ENCODE measurements around the gene UNC13A.

UNC13A gene

GRCh38 chr19:17687857-17688784 lies at the start of gene UNC13A:
Gene UNC13A, minus strand, starts transcription at chr19:17688354. Its CDS starts 155 bp downstream, at chr19:17688199.
- peak; percentile 64 for DNase-seq

- DNase-seq = no peak
Observed at GRCh38 chr19:17737690-17738153, 49.6 kb upstream of the UNC13A start.

DNA sequence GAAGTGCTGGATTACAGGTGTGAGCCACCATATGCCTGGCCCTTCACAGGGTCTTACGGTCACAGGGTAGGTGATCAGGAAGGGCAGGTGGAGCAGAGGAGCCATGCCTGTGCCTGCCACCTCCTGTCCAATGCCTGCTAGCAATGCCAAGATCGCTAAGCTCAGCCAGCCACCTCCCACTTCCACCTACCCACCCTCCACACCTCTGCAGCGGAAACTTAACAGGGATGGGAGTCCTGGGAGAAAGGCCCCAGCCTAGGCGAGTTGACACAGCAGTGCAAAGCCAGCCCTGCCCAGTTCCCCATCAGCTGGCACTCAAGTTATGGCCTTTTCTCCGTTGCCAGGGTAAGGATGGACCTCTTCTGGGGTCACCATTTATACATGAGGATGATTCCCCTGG lies 47.3 kb upstream of the UNC13A start:
- no peak for DNase-seq

DNA sequence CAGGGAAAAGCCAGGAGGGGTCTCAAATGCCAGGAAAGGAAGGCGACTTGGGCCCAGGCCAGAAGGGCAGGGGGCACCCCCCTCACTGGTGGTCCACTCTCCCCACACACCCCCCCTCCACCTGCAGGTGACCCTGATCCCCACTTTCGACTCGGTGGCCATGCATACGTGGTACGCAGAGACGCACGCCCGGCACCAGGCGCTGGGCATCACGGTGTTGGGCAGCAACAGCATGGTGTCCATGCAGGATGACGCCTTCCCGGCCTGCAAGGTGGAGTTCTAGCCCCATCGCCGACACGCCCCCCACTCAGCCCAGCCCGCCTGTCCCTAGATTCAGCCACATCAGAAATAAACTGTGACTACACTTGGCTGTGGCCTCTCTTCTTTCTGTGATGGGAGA lies 46.0 kb upstream of the UNC13A start:
- no peak for DNase-seq

- no peak for DNase-seq
Observed at GRCh38 chr19:17733127-17733526, 45.0 kb upstream of the UNC13A start.

DNA sequence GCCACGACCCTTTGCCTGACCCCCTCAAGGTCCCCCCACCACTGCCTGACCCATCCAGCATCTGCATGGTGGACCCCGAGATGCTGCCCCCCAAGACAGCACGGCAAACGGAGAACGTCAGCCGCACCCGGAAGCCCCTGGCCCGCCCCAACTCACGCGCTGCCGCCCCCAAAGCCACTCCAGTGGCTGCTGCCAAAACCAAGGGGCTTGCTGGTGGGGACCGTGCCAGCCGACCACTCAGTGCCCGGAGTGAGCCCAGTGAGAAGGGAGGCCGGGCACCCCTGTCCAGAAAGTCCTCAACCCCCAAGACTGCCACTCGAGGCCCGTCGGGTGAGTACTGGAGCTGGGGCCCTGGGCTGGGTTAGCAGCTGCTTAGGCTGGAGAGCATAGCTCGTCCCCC lies 39.7 kb upstream of the UNC13A start:
- DNase-seq = no peak

DNA sequence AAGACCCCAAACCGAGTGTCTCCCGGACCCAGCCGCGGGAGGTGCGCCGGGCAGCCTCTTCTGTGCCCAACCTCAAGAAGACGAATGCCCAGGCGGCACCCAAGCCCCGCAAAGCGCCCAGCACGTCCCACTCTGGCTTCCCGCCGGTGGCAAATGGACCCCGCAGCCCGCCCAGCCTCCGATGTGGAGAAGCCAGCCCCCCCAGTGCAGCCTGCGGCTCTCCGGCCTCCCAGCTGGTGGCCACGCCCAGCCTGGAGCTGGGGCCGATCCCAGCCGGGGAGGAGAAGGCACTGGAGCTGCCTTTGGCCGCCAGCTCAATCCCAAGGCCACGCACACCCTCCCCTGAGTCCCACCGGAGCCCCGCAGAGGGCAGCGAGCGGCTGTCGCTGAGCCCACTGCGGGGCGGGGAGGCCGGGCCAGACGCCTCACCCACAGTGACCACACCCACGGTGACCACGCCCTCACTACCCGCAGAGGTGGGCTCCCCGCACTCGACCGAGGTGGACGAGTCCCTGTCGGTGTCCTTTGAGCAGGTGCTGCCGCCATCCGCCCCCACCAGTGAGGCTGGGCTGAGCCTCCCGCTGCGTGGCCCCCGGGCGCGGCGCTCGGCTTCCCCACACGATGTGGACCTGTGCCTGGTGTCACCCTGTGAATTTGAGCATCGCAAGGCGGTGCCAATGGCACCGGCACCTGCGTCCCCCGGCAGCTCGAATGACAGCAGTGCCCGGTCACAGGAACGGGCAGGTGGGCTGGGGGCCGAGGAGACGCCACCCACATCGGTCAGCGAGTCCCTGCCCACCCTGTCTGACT lies 39.0 kb upstream of the UNC13A start:
- DNase-seq = no peak

DNA sequence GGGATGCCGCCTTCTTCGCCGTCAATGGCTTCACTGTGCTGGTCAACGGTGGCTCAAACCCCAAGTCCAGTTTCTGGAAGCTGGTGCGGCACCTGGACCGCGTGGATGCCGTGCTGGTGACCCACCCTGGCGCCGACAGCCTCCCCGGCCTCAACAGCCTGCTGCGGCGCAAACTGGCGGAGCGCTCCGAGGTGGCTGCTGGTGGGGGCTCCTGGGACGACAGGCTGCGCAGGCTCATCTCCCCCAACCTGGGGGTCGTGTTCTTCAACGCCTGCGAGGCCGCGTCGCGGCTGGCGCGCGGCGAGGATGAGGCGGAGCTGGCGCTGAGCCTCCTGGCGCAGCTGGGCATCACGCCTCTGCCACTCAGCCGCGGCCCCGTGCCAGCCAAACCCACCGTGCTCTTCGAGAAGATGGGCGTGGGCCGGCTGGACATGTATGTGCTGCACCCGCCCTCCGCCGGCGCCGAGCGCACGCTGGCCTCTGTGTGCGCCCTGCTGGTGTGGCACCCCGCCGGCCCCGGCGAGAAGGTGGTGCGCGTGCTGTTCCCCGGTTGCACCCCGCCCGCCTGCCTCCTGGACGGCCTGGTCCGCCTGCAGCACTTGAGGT lies 38.1 kb upstream of the UNC13A start:
- no peak for DNase-seq

- DNase-seq = peak; percentile 26
Observed at GRCh38 chr19:17725422-17726078, 37.4 kb upstream of the UNC13A start.

DNA sequence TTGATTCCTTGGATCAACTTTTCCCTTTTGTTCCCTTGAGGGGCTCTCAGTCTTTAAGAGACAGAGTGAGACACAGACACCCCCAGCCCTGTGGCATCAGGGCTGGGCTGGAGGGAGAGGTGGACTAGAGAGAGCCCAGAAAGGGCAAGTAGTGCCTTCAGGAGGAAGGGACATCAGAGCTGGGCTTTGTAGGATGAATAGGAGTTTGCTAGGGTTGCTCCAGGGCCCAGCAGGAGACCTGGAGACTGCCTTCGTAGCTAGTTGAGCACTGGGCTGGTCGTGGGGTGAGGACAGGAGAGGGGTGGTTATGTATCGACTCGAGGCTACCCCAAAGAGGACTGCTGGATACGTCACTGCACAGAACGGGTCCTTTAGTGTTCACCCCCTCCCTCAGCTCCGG lies 36.5 kb upstream of the UNC13A start:
- DNase-seq = no peak

- no peak for DNase-seq
Observed at GRCh38 chr19:17722655-17723240, 34.6 kb upstream of the UNC13A start.

GRCh38 chr19:17721821-17722220 lies 33.7 kb upstream of the UNC13A start:
- peak; percentile 16 for DNase-seq

- no peak for DNase-seq
Observed at GRCh38 chr19:17721111-17721628, 33.0 kb upstream of the UNC13A start.

DNA sequence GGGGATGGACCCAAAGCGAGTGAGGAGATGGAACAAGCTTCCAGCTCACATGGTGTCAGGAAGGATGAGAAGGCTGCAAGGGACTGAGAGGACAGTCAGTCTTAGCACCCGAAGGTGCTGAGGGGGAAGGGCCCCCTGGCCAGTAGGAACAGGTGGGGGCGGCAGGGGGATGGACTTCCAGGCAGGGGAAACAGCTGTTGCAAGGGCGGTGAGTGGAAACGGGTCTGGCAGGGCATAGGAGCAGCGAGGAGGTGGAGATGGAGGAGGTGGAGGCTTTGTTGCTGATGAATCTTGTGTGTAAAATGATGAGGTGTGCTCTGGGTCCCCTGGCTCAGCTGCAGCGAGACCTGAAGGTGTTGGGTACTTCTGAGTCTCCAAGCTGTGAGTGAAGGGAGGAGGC lies 32.3 kb upstream of the UNC13A start:
- DNase-seq = peak; percentile 21

DNA sequence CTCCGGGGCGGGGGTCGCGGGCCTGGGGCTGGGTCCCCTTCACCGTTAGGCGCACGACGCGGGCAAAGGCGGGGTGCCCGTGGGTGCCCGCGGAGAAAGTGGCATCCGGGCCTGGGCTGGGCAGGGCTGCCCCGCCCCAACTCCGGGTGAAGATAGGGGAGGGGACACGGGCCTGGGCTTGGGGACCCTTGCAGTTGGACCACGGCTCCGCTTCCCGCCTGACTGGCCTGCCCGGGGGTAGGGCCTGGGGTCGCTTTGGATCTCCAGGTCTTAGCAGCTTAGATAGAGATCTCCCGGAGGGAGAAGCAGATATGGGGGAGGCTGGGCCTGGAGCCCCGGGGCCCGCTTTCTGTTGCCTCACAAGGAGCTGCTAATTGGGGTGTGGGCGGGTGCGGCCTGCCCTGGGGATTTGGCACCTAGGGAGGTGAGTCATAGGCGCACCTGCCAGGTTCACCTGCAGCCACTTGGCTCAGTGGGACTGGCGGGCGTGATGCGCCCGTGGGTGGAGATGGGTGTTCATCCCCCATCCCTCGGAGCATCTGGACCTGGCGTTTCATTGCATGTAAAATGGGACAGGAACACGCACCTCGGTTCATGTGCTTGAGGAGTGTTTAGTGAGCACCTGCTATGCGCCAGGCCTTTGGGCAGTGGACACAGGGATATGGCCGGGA lies 31.7 kb upstream of the UNC13A start:
- peak; percentile 54 for DNase-seq

DNA sequence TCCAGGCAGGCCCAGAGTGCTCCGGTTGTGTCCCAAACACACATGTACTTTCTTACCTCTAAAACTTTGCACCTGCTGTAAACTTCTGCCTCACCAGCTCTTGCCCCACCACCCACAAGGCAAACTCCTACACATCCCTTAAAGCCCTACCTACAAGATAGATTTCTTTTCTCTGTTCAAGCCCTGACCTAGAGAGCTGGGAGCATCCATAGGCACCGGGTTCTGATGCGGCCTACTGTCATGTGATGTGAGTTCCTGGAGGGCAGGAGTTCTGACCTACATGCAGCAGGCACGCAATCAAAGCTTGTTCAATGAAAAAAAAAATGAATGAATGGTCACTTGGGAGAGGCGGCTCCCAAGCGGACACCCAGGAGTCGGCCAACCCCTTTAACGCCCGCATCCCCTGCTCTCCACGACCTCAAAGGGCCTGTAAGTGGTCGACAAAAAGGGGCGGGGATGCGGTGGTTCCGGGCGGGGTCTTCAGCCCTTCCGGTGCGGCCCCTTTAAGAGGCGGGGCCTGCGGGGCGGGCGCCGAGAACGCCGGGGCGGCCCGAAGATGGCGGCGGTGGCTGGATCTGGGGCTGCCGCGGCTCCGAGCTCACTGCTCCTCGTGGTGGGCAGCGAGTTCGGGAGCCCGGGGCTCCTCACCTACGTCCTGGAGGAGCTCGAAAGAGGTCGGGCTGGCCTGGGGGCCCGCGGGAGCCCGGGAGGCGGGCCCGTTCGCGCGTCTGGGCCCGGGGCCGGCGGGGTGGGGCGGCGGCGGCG lies 31.0 kb upstream of the UNC13A start, which contains the start of gene MAP1S:
Gene MAP1S (plus strand): TSS at position 534 of the 765 bp plus-strand sequence. CDS start 23 bp downstream, at position 557.
- DNase-seq = peak; percentile 78

DNA sequence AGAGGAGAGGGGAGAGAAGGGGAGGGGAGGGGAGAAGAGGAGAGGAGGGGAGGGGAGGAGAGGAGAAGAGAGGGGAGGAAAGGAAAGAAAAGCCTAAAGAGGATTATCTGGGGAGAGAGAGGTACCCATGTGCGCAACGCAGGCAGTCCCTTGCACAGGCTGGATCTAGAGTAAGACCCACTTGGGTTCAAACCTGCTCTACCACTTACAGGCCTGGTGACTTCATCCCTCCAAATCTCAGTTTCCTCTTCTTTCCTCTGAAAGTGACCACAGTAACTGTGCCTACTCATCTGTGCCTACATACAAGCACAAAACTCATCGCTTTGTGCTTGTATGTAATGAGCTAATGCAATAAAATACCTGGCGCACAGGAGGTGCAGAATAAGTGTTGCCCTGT lies 30.4 kb upstream of the UNC13A start:
- DNase-seq = no peak

DNA sequence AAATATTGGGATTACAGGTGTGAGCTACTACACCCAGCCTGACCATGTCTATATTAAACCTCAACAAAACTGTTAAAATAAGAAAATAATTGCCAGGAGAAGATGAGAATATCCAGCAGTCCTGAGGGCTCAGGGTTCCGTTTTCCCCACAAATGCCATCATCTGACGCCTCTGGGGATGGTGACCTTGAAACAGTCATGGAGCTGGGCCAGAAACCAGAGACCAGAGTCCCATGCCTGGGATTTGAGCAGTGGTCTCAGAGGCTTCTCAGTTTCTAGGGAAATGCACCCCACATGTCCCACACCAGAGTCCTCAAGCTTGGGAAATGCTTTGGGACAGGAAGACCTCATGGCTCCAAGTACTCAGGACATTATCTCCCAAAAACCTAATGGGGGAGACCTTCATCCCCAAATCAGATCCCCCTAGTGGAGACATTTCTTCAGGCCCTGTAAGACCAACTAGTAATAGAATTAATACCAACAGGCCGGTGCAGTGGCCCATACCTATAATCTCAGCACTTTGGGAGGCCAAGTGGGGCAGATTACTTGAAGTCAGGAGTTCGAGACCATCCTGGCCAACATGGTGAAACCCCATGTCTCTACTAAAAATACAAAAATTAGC lies 28.3 kb upstream of the UNC13A start:
- no peak for DNase-seq

GRCh38 chr19:17711851-17712250 lies 23.7 kb upstream of the UNC13A start:
- no peak for DNase-seq

DNA sequence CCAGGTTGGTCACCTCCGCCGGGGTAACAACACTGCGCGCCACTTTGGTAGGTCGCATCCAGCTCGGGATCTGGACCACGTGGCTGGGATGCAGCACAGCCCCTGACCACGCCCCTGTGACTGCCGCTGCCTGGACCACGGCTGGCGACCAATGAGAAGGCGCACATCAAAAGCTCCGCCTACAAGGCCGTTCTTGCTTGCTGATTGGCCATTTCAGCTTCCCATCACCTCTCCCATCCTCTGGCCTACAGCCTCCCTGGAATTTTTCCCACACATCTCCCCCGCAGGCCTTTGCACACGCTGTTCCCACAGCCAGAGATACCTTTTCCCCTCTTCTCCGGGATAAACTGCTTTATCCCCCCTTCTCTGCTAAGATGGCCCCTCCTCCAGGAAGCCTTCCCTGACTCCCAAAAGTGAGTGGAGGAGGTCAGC lies 18.6 kb upstream of the UNC13A start:
- DNase-seq = peak; percentile 30

Measured in activated CD4-positive, alpha-beta T cell treated with anti-CD3 and anti-CD28 coated beads for 48 hours (primary cell).